Osteoblast (primary cell): ENCODE results near the gene RSPH4A. TPM values are rescaled to one million over a fixed set of nuclear protein-coding genes. Genes with fewer than 3 reads are reported as not detected.
A peak's percentile ranks its signal among the peaks of the same experiment; 100 is the strongest.

ENCODE experiments used
- DNase-seq: peaks from one replicate; pipeline ENCODE4 v3.0.0; 2011; ENCODE audit warnings: low spot score, mixed read lengths; ENCODE audit not compliant: insufficient read length; ENCODE audit errors: missing footprints
- H2AFZ ChIP-seq: 2 replicates; pipeline ENCODE4 v1.6.0; 2011; ENCODE audit warnings: mild to moderate bottlenecking, low read length
- H3K27ac ChIP-seq: 2 replicates; pipeline ENCODE4 v1.5.1; 2011; ENCODE audit warnings: mild to moderate bottlenecking, low read depth, low read length, moderate library complexity
- H3K27me3 ChIP-seq: 2 replicates; pipeline ENCODE4 v1.6.0; 2012; ENCODE audit warnings: mild to moderate bottlenecking, control low read depth, inconsistent platforms, low read length, moderate library complexity; ENCODE audit not compliant: insufficient read depth
- H3K36me3 ChIP-seq: 2 replicates; pipeline ENCODE4 v1.5.1; 2011; ENCODE audit warnings: mild to moderate bottlenecking, low read length, control low read depth, moderate library complexity; ENCODE audit not compliant: insufficient read depth
- H3K4me1 ChIP-seq: 2 replicates; pipeline ENCODE4 v1.5.1; 2011; ENCODE audit warnings: mild to moderate bottlenecking, low read length, control low read depth, moderate library complexity; ENCODE audit not compliant: insufficient read depth
- H3K4me2 ChIP-seq: 2 replicates; pipeline ENCODE4 v1.6.0; 2011; ENCODE audit warnings: mild to moderate bottlenecking, low read length; ENCODE audit not compliant: insufficient read depth
- H3K4me3 ChIP-seq: fragments of 200-600 bp; sonication (generic); 3 replicates; pipeline ENCODE4 v1.5.1; 2012; ENCODE audit warnings: mild to moderate bottlenecking, low read length, inconsistent platforms; ENCODE audit not compliant: insufficient read depth
- H3K79me2 ChIP-seq: 2 replicates; pipeline ENCODE4 v1.6.0; 2012; ENCODE audit warnings: mild to moderate bottlenecking, low read length, control low read depth, inconsistent platforms; ENCODE audit not compliant: insufficient read depth
- H3K9me3 ChIP-seq: 2 replicates; pipeline ENCODE4 v1.5.1; 2011; ENCODE audit warnings: low read depth, low read length, control low read depth
- H4K20me1 ChIP-seq: 2 replicates; pipeline ENCODE4 v1.6.0; 2012; ENCODE audit warnings: mild to moderate bottlenecking, low read length, control low read depth; ENCODE audit not compliant: insufficient read depth
- CTCF ChIP-seq: IDR thresholded peaks from 2 replicates; pipeline ENCODE4 v1.5.1; 2011; ENCODE audit warnings: mild to moderate bottlenecking, low read depth, low read length, moderate library complexity; ENCODE audit errors: extremely low read depth
- total RNA-seq: library from RNA; depleted of rRNA; stranded (reverse); fragments of >200 nt; gene quantifications from 2 replicates; pipeline ENCODE4 v1.2.3, GENCODE V29; 2012

The RSPH4A gene
- total RNA-seq, 1 donor, result 0.36 TPM

GRCh38 chr6:116666869-116667268, 50.6 kb downstream of the RSPH4A start:
- Histone ChIP-seq H3K4me1 (peaks cover 6% of the 10 kb centered on the region), H3K27me3 (peaks cover 4% of the 10 kb centered on the region), H3K27ac (no peak overlapping the region), H3K79me2 (peaks cover 65% of the 10 kb centered on the region), H2AFZ (no peak overlapping the region), H3K9me3 (no peaks in the 10 kb centered on the region), H3K36me3 (no peaks in the 10 kb centered on the region), H4K20me1 (no peaks in the 10 kb centered on the region), H3K4me3 (no peak overlapping the region), H3K4me2 (peak overlapping the region; percentile 49)
- DNase-seq, result no peak
- TF ChIP-seq CTCF, result no peak

- no peaks in the 10 kb centered on the region for H3K9me3 ChIP-seq
- no peaks in the 10 kb centered on the region for H3K36me3 ChIP-seq
- H3K27me3 ChIP-seq, result peaks cover 4% of the 10 kb centered on the region
- peak overlapping the region; percentile 93 for H3K4me3 ChIP-seq
- TF ChIP-seq CTCF, result no peak
- peaks cover 58% of the 10 kb centered on the region for H3K79me2 ChIP-seq
- no peak for DNase-seq
- H3K4me1 ChIP-seq, result peaks cover 6% of the 10 kb centered on the region
- no peak overlapping the region for H2AFZ ChIP-seq
- no peaks in the 10 kb centered on the region for H4K20me1 ChIP-seq
- H3K4me2 ChIP-seq, result peak overlapping the region; percentile 74
- H3K27ac ChIP-seq, result peak overlapping the region; percentile 82
These were observed 51.3 kb downstream of the RSPH4A start for GRCh38 chr6:116667623-116668022.

- no peak for DNase-seq
- no peak for TF ChIP-seq CTCF
- H3K9me3 ChIP-seq, result no peaks in the 10 kb centered on the region
- H3K4me1 ChIP-seq, result peaks cover 5% of the 10 kb centered on the region
- no peak overlapping the region for H3K4me2 ChIP-seq
- no peaks in the 10 kb centered on the region for H3K36me3 ChIP-seq
- H2AFZ ChIP-seq, result no peak overlapping the region
- H3K4me3 ChIP-seq, result no peak overlapping the region
- H4K20me1 ChIP-seq, result no peaks in the 10 kb centered on the region
- H3K27me3 ChIP-seq, result peaks cover 7% of the 10 kb centered on the region
- no peak overlapping the region for H3K27ac ChIP-seq
- peaks cover 13% of the 10 kb centered on the region for H3K79me2 ChIP-seq
These were observed 56.0 kb downstream of the RSPH4A start for GRCh38 chr6:116672306-116672705.

- H3K36me3 ChIP-seq, result no peaks in the 10 kb centered on the region
- no peak for DNase-seq
- peaks cover 12% of the 10 kb centered on the region for H3K27me3 ChIP-seq
- no peak overlapping the region for H3K27ac ChIP-seq
- H2AFZ ChIP-seq, result no peak overlapping the region
- H3K4me2 ChIP-seq, result no peak overlapping the region
- no peaks in the 10 kb centered on the region for H3K9me3 ChIP-seq
- H3K4me1 ChIP-seq, result no peaks in the 10 kb centered on the region
- no peak for TF ChIP-seq CTCF
- no peak overlapping the region for H3K4me3 ChIP-seq
- H3K79me2 ChIP-seq, result peaks cover 2% of the 10 kb centered on the region
- no peaks in the 10 kb centered on the region for H4K20me1 ChIP-seq
These were observed 59.7 kb downstream of the RSPH4A start for GRCh38 chr6:116676021-116676420.
